HG03066 (cell line): ENCODE results near the gene FRMD1.

ENCODE experiments used
- ATAC-seq: cut with Tn5 transposase; IDR thresholded peaks from one replicate; pipeline ENCODE4 v1.9.1; 2021; ENCODE audit warnings: low read depth; ENCODE audit not compliant: unreplicated experiment

Gene FRMD1

GRCh38 chr6:168045706-168046620 is 33.0 kb downstream of the FRMD1 start:
- no peak for ATAC-seq

GRCh38 chr6:168045141-168045691 is 33.8 kb downstream of the FRMD1 start:
- ATAC-seq = no peak

GRCh38 chr6:168044521-168045130 is 34.4 kb downstream of the FRMD1 start:
- no peak for ATAC-seq

- ATAC-seq = no peak
Observed at GRCh38 chr6:168043848-168044415, 35.1 kb downstream of the FRMD1 start.

- no peak for ATAC-seq
Observed at GRCh38 chr6:168043193-168043847, 35.7 kb downstream of the FRMD1 start.

GRCh38 chr6:168042426-168043192 is 36.4 kb downstream of the FRMD1 start:
- no peak for ATAC-seq

GRCh38 chr6:168041928-168042327 is 37.1 kb downstream of the FRMD1 start:
- no peak for ATAC-seq

- ATAC-seq = no peak
Observed at GRCh38 chr6:168040856-168041496, 38.0 kb downstream of the FRMD1 start.

GRCh38 chr6:168039849-168040248 is 39.2 kb downstream of the FRMD1 start:
- ATAC-seq = no peak

- ATAC-seq = no peak
Observed at GRCh38 chr6:168039301-168039700, 39.7 kb downstream of the FRMD1 start.

- no peak for ATAC-seq
Observed at GRCh38 chr6:168038576-168039140, 40.4 kb downstream of the FRMD1 start.

GRCh38 chr6:168037856-168038255 is 41.2 kb downstream of the FRMD1 start:
- ATAC-seq = no peak

- ATAC-seq = no peak
Observed at GRCh38 chr6:168037242-168037641, 41.8 kb downstream of the FRMD1 start.

GRCh38 chr6:168035661-168036545 is 43.1 kb downstream of the FRMD1 start:
- no peak for ATAC-seq

- no peak for ATAC-seq
Observed at GRCh38 chr6:168035098-168035660, 43.8 kb downstream of the FRMD1 start.

- ATAC-seq = no peak
Observed at GRCh38 chr6:168034537-168034936, 44.5 kb downstream of the FRMD1 start.

GRCh38 chr6:168033791-168034190 is 45.2 kb downstream of the FRMD1 start:
- ATAC-seq = no peak
